WI38 (cell line): ENCODE results near the gene PUS7L.
"Not testable (repeated sequence)": the region's sequence is repeated elsewhere in the genome, so short reads cannot be mapped to it uniquely, and the experiment has no call there.

Experiments
- H3K4me3 ChIP-seq: 2 replicates; pipeline ENCODE4 v1.5.1; 2011; ENCODE audit warnings: low read depth, mild to moderate bottlenecking, control low read depth, low read length
- TF ChIP-seq, protein P1 (sequence below): IDR thresholded peaks from 2 replicates; pipeline ENCODE4 v1.5.1; 2012; ENCODE audit warnings: low read depth, mild to moderate bottlenecking, control low read depth, low read length

Gene PUS7L

DNA sequence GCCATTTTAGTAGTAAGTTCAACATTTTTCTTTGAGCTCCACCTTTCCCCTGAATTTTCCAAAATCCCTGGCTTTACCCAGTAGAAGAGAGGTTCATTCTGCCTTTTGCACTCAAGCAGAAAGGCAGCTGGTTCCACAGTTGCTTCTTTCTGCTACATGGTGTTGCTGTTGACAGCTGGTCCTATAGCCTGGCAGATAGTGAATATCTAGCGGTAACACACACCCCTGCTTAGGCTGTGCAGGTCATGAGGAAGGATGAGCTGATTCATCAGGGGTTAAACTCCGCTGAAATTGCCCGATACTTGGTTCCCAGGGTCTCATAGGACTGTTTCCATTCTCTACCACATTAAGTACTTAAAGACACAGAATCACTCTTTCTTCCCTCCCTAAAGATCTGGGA is 62.4 kb downstream of the PUS7L start:
- TF ChIP-seq, protein P1, sequence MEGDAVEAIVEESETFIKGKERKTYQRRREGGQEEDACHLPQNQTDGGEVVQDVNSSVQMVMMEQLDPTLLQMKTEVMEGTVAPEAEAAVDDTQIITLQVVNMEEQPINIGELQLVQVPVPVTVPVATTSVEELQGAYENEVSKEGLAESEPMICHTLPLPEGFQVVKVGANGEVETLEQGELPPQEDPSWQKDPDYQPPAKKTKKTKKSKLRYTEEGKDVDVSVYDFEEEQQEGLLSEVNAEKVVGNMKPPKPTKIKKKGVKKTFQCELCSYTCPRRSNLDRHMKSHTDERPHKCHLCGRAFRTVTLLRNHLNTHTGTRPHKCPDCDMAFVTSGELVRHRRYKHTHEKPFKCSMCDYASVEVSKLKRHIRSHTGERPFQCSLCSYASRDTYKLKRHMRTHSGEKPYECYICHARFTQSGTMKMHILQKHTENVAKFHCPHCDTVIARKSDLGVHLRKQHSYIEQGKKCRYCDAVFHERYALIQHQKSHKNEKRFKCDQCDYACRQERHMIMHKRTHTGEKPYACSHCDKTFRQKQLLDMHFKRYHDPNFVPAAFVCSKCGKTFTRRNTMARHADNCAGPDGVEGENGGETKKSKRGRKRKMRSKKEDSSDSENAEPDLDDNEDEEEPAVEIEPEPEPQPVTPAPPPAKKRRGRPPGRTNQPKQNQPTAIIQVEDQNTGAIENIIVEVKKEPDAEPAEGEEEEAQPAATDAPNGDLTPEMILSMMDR = no peak
- no peak overlapping the region for H3K4me3 ChIP-seq

DNA sequence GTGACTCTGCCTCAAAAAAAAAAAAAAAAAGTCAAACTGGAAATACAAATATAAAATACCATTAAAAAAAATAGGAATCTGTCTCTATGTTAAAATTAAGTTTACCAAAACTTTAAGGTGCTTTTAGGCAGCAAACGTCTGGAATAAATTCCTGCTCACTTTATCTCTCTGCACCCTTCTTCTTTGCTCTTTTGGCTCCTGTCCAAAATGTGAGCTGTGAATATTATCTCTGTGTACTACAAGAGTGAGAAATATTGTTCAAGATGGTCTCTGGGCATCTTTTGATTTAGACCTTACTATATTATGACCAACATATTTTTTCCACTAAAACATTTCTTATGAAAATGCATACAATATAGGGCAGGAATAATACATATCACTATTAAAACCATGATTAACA is 63.7 kb downstream of the PUS7L start:
- H3K4me3 ChIP-seq = no peak overlapping the region
- TF ChIP-seq, protein P1 = no peak

DNA sequence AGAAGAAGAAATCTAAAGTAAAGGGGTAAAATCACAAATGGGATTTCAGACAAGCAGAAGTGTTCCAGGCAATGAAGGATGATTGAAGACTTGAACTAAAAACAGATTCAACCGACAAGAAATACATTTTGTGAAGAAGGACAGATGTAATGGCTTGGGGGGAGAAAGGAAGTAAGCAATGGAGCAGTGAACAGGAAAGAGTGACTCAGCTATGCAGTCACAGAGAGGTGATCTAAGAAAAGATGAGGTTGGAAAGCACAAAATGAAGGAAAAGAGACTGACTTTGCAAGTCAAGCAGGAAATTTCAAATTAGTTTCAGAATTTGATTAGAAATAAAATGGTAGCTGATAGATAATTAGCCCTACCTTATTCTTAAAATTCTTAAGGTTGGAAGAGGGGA is 66.5 kb downstream of the PUS7L start:
- TF ChIP-seq, protein P1 = no peak
- H3K4me3 ChIP-seq = no peak overlapping the region

DNA sequence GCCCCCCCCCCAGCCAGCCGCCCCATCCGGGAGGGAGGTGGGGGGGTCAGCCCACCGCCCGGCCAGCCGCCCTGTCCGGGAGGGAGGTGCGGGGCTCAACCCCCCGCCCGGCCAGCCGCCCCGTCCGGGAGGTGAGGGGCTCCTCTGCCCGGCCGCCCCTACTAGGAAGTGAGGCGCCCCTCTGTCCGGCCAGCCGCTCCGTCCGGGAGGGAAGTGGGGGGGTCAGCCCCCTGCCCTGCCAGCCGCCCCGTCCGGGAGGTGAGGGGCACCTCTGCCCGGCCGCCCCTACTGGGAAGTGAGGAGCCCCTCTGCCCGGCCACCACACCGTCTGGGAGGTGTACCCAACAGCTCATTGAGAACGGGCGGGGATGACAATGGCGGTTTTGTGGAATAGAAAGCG is 73.1 kb downstream of the PUS7L start:
- not testable (repeated sequence) for H3K4me3 ChIP-seq

DNA sequence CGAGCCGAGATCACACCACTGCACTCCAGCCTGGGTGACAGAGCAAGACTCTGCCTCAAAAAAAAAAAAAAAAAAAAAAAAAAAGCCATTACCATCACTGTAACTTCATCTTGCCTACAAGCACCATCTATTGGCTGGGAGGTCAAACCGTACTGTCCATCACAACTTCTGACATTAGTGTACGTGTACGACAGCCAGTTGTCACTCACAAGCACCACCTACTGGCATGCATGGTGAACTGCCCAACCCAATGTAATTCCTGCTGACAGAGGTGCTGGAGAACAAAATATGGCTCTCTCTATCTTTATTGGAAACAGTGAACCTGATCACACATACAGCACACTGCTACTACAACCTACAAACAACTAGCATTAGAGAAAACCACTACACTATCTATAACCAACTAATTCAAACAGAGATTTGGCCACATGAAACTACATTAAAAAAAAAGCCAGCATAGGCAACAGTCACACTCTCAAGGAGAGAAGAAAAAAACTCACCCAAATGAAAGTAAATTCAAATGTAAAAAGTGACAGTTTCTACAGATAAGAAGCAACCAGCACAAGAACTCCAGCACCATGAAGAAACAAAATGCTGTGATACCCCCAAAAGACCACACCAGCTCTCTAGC is 82.3 kb downstream of the PUS7L start:
- TF ChIP-seq, protein P1 = peak; percentile 55

DNA sequence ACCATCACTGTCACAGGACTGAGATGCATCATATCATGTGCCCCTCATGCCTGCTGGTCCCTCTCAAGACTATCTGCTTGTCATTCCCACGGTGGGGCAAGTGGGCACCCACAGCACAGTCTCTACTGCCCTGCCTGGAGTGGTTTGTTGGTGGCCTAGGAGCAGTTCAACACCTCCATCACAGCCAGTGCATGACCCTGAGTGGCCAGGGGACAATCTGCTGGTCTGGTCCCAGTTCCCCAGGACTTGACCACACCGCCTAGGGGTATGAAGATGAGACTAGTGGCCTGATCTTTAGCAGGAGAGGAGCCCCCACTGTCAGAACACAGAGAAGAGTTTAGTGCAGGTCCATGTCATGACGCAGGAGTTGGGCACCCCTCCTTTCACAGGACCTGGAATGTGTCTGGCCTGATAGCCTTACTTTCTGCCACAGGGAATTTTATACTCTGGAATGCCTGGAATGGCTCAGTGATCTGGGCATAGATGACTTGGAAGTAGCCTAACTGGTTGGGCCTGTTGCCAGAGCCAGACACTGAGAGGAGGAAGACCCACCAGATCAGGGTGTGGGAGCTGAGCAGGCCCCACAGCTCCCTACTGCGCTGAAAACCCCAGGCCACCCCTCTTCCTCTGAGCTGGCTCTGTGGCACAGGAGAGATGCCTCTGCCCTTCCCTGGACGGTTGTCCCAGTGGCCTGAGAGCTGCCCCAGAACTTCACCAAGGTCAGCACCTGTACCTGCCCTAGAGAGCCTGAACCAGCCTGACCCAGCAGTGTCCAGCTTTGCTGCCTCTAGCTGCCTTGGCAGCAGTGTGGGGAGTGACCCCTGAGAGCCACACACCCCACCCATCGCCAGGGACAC is 83.3 kb downstream of the PUS7L start:
- TF ChIP-seq, protein P1 = no peak
- H3K4me3 ChIP-seq = no peak overlapping the region

More for the DNA sequence above, 82.3 kb downstream of the PUS7L start:
- H3K4me3 ChIP-seq = no peak overlapping the region

DNA sequence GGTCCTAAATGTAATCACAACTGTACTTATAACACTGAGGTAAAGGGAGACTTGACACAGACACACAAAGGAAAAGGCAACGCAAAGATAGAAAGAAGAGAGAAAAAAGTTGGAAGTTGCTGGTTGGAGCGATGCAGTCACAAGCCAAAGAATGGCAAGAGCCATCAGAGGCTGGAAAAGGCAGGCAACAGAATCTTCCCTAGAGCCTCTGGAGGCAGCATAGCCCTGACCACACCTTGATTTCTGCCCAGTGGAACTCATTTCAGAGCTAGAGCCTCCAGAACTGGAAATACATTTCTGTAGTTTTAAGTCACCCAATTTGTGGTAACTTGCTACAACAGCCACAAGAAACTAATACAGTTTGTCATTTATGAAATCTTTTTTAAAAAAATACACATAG is 89.2 kb downstream of the PUS7L start:
- TF ChIP-seq, protein P1 = no peak
- no peak overlapping the region for H3K4me3 ChIP-seq
